Measurements from ENCODE around the gene ATRNL1.

GRCh38 chr10:115095758-115096157, 2.6 kb downstream of the ATRNL1 start:
- TF ChIP-seq CTCF (IDR thresholded peaks at IDR 0.05; ENCODE audit: low read length) (no peak), EZH2 (optimal IDR thresholded peaks at IDR 0.05; ENCODE audit: low read depth, low read length) (no peak), EZH2phosphoT487 (IDR thresholded peaks at IDR 0.05; ENCODE audit: low read length) (no peak)

Data from MM.1S (cell line).